Right lobe of liver (tissue), 4 donors: ENCODE results near the gene TACR3.

Source experiments
- POLR2A ChIP-seq: fragments of 450-650 bp; IDR thresholded peaks from one replicate; pipeline ENCODE4 v1.6.1; 2017; ENCODE audit warnings: antibody characterized with exemption, mild to moderate bottlenecking
- TF ChIP-seq, protein P1 (sequence below), 4 donors: fragments of 200-600 bp in 3 of 4; fragments of 450-650 bp in 1 of 4; IDR thresholded peaks; one replicate each; pipeline versions ENCODE4 v1.5.1 to v1.8.0; 2016 to 2022; ENCODE audit warnings: antibody characterized with exemption in 4 of 4, mild to moderate bottlenecking in 2 of 4
- donor health status: DM: no; HTN: no; CAD: no.
- donor health status: DM: no; HTN: no; CAD: no.
- donor health status: DM: no; HTN: yes; CAD: no.

DNA sequence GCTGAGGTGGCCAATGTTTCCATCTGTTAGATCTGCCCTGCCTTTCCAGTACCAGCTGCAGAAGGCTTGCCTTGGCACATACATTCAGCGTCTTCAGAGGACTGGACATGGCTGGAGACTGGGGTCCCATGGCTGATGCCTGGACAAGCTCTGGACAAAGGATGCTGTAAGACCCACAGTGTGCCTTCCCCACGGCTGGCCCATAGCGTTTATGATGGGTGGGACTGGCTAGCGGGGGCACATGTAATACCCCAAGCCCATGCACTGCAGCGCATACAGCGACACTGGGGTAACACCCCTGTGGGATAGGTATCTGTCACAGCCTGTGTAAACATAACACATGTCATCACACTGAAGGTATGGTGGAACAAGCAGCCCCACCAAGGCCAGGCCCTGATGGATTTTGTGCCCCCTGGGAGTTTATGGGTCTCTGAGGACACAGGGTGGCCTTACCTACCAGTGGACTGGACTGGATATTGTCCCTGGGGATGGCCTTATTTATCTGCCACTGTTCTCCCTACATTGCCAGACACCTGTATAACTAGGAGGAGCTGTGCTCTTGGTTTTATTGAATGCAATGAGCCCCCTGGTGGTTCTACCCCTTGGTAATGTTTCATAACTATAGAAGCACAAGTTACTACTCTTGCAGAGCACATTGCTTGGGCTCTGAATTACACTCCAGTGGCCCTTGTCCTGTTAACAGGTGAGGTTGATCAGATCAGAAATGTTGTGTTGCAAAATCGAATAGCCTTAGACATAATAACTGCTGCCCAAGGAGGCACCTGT lies 34.3 kb upstream of the TACR3 start:
- TF ChIP-seq, protein P1, sequence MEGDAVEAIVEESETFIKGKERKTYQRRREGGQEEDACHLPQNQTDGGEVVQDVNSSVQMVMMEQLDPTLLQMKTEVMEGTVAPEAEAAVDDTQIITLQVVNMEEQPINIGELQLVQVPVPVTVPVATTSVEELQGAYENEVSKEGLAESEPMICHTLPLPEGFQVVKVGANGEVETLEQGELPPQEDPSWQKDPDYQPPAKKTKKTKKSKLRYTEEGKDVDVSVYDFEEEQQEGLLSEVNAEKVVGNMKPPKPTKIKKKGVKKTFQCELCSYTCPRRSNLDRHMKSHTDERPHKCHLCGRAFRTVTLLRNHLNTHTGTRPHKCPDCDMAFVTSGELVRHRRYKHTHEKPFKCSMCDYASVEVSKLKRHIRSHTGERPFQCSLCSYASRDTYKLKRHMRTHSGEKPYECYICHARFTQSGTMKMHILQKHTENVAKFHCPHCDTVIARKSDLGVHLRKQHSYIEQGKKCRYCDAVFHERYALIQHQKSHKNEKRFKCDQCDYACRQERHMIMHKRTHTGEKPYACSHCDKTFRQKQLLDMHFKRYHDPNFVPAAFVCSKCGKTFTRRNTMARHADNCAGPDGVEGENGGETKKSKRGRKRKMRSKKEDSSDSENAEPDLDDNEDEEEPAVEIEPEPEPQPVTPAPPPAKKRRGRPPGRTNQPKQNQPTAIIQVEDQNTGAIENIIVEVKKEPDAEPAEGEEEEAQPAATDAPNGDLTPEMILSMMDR (IDR thresholded peaks at IDR 0.05): no peak
- no peak for TF ChIP-seq POLR2A
